Nephron progenitor cell (in vitro differentiated cells): ENCODE data around the gene TNRC6C.
"Not testable (repeated sequence)": the region's sequence is repeated elsewhere in the genome, so short reads cannot be mapped to it uniquely, and the experiment has no call there.

Experiments used
- DNase-seq: peaks from one replicate; pipeline ENCODE4 v3.0.0; 2021
- H3K27ac Mint-ChIP-seq: 2 replicates; pipeline ENCODE4 v1.8.0; 2021; ENCODE audit warnings: mild to moderate bottlenecking, moderate library complexity, mixed read lengths
- H3K27me3 Mint-ChIP-seq: 2 replicates; pipeline ENCODE4 v1.8.0; 2021; ENCODE audit warnings: mild to moderate bottlenecking, low read depth, mixed read lengths; ENCODE audit not compliant: poor library complexity
- H3K36me3 Mint-ChIP-seq: 2 replicates; pipeline ENCODE4 v1.8.0; 2021; ENCODE audit warnings: low read depth, mixed read lengths
- H3K4me1 Mint-ChIP-seq: 2 replicates; pipeline ENCODE4 v1.8.0; 2021; ENCODE audit warnings: mixed read lengths
- H3K4me3 Mint-ChIP-seq: 2 replicates; pipeline ENCODE4 v1.8.0; 2021; ENCODE audit warnings: mild to moderate bottlenecking, moderate library complexity, mixed read lengths
- H3K9me3 Mint-ChIP-seq: 2 replicates; pipeline ENCODE4 v1.8.0; 2021; ENCODE audit warnings: mild to moderate bottlenecking, moderate library complexity, mixed read lengths
- TF ChIP-seq, protein P1 (sequence below): fragments of 200-600 bp; sonication (generic); IDR thresholded peaks from 2 replicates; pipeline ENCODE4 v1.5.0; 2021; ENCODE audit warnings: antibody characterized with exemption

TNRC6C gene

GRCh38 chr17:77962348-77962747 is 3.8 kb downstream of the TNRC6C start:
- H3K4me3 Mint-ChIP-seq = peak overlapping the region; percentile 29
- TF ChIP-seq, protein P1, sequence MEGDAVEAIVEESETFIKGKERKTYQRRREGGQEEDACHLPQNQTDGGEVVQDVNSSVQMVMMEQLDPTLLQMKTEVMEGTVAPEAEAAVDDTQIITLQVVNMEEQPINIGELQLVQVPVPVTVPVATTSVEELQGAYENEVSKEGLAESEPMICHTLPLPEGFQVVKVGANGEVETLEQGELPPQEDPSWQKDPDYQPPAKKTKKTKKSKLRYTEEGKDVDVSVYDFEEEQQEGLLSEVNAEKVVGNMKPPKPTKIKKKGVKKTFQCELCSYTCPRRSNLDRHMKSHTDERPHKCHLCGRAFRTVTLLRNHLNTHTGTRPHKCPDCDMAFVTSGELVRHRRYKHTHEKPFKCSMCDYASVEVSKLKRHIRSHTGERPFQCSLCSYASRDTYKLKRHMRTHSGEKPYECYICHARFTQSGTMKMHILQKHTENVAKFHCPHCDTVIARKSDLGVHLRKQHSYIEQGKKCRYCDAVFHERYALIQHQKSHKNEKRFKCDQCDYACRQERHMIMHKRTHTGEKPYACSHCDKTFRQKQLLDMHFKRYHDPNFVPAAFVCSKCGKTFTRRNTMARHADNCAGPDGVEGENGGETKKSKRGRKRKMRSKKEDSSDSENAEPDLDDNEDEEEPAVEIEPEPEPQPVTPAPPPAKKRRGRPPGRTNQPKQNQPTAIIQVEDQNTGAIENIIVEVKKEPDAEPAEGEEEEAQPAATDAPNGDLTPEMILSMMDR = no peak
- no peak overlapping the region for H3K27ac Mint-ChIP-seq
- H3K36me3 Mint-ChIP-seq = no peaks in the 10 kb centered on the region
- H3K4me1 Mint-ChIP-seq = peaks cover 58% of the 10 kb centered on the region
- H3K27me3 Mint-ChIP-seq = peaks cover 17% of the 10 kb centered on the region
- no peaks in the 10 kb centered on the region for H3K9me3 Mint-ChIP-seq
- DNase-seq = peak; percentile 33

GRCh38 chr17:77963441-77963840 is 4.9 kb downstream of the TNRC6C start:
- DNase-seq = no peak
- peaks cover 54% of the 10 kb centered on the region for H3K4me1 Mint-ChIP-seq
- no peaks in the 10 kb centered on the region for H3K36me3 Mint-ChIP-seq
- no peak overlapping the region for H3K4me3 Mint-ChIP-seq
- TF ChIP-seq, protein P1 = no peak
- no peaks in the 10 kb centered on the region for H3K9me3 Mint-ChIP-seq
- H3K27me3 Mint-ChIP-seq = peaks cover 11% of the 10 kb centered on the region
- H3K27ac Mint-ChIP-seq = no peak overlapping the region

GRCh38 chr17:77965352-77965751 is 6.8 kb downstream of the TNRC6C start:
- Mint-ChIP-seq H3K9me3 (no peaks in the 10 kb centered on the region), H3K4me1 (peaks cover 44% of the 10 kb centered on the region), H3K36me3 (no peaks in the 10 kb centered on the region), H3K27me3 (peaks cover 4% of the 10 kb centered on the region), H3K27ac (no peak overlapping the region), H3K4me3 (no peak overlapping the region)
- DNase-seq = no peak
- TF ChIP-seq, protein P1 = no peak

- TF ChIP-seq, protein P1 = no peak
- no peak for DNase-seq
- H3K4me3 Mint-ChIP-seq = no peak overlapping the region
- no peak overlapping the region for H3K27ac Mint-ChIP-seq
- no peaks in the 10 kb centered on the region for H3K36me3 Mint-ChIP-seq
- peaks cover 3% of the 10 kb centered on the region for H3K27me3 Mint-ChIP-seq
- H3K4me1 Mint-ChIP-seq = peaks cover 39% of the 10 kb centered on the region
- no peaks in the 10 kb centered on the region for H3K9me3 Mint-ChIP-seq
These were observed 8.0 kb downstream of the TNRC6C start for GRCh38 chr17:77966476-77966875.

DNA sequence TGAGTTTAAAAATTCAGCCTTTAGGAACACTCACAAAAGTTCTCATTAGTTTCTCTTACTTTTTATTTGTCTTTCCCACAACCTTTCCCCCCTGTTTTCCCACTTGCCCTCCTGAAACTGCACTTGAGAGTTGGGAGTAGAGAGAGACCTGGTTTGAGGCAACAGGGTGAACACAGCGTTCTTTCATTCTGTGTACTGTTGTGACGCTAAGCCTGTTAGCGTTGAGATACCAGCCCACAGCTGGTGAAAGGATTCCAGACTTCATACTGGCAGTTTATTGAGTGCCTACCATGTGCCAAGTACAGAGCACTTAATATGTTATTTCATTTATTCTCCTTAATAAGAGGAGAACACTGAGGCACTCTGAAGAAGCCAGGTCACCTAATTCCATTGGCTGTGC is 10.3 kb downstream of the TNRC6C start:
- Mint-ChIP-seq H3K36me3 (no peaks in the 10 kb centered on the region), H3K27me3 (no peaks in the 10 kb centered on the region), H3K4me1 (peaks cover 16% of the 10 kb centered on the region), H3K27ac (no peak overlapping the region), H3K9me3 (no peaks in the 10 kb centered on the region), H3K4me3 (no peak overlapping the region)
- no peak for DNase-seq
- TF ChIP-seq, protein P1 = no peak

DNA sequence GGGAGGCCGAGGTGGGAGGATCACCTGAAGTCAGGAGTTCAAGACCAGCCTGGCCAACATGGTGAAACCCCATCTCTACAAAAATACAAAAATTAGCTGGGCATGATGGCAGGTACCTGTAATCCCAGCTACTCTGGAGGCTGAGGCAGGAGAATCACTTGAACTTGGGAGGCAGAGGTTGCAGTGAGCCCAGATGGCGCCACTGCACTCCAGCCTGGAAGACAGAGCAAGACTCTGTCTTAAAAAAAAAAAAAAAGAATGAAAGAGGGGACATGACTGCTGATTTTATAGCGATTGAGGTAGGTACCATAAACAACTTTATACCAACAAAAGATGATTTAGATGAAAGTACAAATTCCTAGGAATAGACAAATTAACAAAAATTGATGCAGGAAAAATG is 13.8 kb downstream of the TNRC6C start:
- H3K4me3 Mint-ChIP-seq, H3K4me1 Mint-ChIP-seq, H3K27me3 Mint-ChIP-seq, H3K9me3 Mint-ChIP-seq, H3K27ac Mint-ChIP-seq, DNase-seq, H3K36me3 Mint-ChIP-seq: not testable (repeated sequence)
